Measurements from ENCODE around the gene DMXL2.
"Not testable (repeated sequence)": the region's sequence is repeated elsewhere in the genome, so short reads cannot be mapped to it uniquely, and the experiment has no call there.

Gene DMXL2

GRCh38 chr15:51475736-51476135, 146.8 kb downstream of the DMXL2 start:
- ATAC-seq, result no peak

- no peak for ATAC-seq
These were observed 152.1 kb downstream of the DMXL2 start for GRCh38 chr15:51470512-51470911.

DNA sequence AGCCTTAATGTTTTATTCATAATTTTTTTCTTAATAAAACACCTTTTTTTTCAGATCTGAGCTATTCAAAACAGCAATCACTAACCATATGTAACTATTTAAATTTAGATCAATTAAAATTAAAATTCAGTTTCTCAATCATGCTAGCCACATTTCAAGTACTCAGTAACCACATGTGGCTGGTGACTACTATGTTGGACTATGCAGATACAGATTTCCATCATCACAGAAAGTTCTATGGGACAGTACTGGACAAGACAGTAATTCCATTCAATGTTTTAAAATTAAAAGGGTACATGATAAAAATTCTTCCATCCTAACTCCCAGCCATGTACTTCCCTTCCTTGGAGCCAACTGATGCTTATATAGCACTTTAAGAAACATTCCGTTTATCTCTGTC, 161.8 kb downstream of the DMXL2 start:
- ATAC-seq, result no peak

DNA sequence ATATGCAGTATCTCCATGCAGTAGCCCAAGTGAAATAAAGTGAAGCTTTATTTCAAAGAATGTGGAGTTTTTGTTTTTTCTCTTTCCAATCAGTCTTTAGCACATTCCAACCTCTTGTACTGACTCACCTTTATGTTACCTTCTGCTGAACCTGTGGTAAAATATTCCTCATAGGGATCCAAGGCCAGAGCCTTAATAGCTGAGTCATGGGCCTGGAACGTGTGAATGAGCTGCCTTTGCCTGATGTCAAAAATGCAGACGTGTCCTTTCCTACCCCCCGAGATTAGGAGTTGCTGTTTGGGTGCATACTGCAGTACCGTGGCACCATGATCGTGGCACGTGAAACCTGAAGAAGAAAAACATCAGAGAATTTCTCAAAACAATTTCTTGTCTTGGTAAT, 172.6 kb downstream of the DMXL2 start:
- ATAC-seq, result no peak

DNA sequence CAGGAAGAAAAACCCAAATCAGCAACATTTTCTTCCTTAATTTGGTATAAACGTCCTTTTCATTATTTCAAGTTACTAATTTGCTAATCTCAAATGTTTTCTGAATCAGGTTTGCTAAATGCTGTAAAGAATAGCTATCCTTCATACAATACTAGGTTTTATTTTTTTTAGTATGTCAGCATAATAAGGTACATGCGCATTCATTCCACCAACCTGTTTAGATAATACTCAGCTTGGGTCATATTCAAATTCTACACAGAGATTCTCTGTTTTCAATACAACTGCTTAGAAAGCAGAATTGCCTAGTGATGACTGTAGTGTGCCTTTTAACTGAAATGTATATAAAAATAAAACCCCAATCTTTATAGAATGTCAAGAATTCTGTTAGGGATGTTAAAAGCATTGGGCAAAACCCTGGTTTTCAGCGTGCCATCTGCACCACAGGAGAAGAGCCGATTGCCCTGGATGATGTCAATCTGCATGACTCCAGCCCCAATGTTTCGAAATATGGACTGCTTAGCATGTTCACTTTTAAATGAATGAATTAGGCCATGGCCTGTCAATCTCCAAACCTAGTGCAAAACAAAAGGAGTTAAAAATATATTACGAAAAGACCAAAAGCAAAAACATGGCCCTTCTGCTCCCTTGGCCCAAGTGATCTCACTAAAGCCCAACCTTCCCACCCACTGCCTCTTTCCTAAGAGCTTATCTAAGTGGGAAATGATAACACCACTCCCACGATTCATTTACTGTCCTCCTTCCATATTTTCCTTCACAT, 173.8 kb downstream of the DMXL2 start:
- ATAC-seq, result no peak

GRCh38 chr15:51447855-51448621, 174.5 kb downstream of the DMXL2 start:
- ATAC-seq, result no peak

- not testable (repeated sequence) for ATAC-seq
These were observed 176.4 kb downstream of the DMXL2 start for GRCh38 chr15:51446029-51446744.

DNA sequence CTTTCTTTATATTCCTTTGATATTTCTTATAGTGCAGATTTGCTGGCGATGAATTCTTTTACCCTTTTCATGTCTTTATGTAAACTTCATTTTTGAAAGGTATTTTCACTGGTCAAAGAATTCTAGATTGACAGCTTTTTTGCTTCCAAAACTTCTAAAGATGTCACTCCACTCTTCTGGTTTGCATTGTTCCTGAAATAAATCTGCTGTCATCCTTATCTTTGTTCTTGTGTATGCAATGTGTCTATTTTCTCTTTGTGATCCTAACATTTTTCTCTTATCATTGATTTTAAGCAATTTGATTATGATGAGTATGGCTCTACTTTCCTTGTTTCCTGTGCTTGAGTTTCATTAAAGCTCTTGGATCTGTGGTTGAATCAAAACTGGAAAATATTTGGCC, 177.8 kb downstream of the DMXL2 start:
- no peak for ATAC-seq

GRCh38 chr15:51444112-51444511, 178.5 kb downstream of the DMXL2 start:
- no peak for ATAC-seq

DNA sequence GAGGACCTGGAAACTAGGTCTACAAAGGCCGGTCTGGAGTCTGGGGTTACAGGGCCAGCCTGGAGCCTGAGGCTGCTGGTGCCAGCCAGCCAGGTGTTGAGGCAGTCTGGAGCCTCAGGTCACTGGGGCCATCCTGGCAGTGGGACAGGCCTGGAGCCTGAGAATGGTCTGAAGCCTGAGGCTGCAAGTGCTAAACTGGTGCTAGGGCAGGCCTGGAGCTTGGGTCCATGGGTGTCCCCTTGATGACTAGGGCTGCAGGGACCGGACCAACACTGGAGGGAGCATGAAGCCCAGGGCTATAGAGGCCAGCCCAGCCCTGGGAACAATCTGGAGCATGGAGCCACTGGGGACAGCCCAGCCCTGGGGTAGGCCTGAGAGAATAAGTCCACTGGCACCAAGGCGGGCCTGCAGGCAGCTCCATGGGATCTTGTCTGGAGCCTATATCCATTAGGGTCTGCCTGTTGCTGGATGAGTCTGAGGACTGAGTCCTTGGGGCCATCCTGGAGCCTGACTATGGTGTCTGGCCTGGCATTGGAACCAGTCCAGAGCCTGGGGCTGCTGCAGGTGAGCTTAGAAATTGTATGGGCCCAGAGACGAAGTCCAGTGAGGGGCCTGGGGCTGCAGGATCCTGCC, 179.2 kb downstream of the DMXL2 start:
- ATAC-seq, result no peak

- ATAC-seq, result no peak
These were observed 184.0 kb downstream of the DMXL2 start for GRCh38 chr15:51438526-51438925.

DNA sequence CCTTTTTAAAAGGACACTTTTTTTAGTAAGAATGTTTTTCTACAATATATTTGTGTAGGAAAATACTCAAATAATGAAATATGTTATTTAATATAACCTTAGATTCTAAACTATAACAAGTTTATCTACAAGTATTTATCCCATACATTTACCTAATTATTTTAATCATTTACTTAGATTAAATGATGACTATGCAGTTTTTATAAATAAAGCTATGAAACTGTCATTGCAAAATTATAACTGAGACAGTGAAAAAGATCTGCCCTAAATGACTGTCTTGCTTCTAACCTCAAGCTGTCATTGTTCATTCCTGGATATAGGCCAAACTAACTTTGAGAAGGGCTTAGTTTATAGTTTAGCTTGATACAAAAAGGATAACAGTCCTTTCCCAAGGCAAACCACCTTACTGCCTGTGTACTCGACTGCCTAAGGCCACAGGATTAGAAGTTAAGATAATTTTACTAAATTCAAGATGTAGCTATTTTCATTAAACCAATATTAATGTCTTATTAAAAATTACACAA, 197.0 kb downstream of the DMXL2 start:
- no peak for ATAC-seq

DNA sequence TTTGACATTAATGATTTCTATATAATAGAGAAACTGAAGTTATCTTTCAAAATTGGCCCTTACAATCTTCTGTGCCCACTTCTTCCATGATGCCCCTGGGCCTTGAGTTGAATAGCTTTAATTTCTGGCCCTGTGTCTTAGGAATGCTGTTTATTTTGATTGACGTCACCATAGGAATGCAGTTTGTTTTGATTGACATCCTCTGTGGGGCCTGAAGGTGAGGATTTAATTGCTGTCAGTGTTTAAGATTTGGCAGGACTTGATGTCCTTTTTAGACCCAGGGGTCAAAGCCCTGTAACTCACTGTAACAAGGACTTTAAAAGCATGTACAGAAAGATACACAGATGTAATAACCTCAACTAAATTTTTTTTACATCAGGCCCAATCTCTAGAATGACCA, 197.8 kb downstream of the DMXL2 start:
- ATAC-seq, result no peak

- not testable (repeated sequence) for ATAC-seq
These were observed 199.5 kb downstream of the DMXL2 start for GRCh38 chr15:51423040-51423439.

DNA sequence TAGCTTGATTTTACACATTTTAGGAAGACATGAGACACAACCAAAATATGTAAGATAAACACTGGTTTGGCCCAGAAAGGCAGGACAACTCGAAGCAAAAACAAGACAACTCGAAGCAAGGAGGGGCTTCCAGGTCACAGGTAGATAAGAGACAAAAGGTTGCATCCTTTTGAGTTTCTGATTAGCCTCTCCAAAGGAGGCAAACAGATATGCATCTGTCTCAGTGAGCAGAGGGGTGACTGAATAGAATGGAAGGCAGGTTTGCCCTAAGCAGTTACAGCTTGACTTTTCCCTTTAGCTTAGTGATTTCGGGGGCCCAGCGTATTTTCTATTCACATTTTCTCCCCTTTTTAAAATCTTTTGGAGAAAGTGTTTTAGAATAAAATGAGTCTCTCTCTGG, 206.4 kb downstream of the DMXL2 start:
- ATAC-seq, result no peak

DNA sequence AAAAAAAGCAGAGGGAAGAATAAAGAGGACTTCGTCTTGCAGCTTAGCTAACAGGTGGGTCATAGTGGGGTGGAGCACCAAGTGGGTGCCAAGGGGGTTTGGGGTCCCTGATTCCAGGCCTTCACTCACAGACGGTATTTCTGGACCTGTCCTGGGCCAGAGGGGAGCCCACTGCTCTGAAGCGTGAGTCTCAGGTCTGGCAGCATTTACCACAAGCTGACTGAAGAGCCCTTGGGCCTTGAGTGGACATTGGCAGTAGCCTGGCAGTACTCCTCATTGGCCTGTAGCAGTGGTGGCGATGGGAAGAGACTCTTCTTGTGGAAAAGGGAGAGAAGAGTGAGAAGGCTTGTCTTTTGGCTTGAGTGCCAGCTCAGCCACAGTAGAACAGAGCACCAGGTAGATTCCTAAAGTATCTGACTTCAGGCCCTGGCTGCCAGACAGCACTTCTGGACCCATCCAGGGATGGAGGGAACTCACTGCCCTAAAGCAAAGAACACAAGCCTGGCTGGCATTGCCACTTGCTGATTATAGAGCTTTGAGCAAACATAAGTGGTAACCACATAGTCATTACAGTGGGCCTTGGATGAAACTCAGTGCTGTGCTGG, 208.2 kb downstream of the DMXL2 start:
- no peak for ATAC-seq

- no peak for ATAC-seq
These were observed 216.7 kb downstream of the DMXL2 start for GRCh38 chr15:51405693-51406523.

DNA sequence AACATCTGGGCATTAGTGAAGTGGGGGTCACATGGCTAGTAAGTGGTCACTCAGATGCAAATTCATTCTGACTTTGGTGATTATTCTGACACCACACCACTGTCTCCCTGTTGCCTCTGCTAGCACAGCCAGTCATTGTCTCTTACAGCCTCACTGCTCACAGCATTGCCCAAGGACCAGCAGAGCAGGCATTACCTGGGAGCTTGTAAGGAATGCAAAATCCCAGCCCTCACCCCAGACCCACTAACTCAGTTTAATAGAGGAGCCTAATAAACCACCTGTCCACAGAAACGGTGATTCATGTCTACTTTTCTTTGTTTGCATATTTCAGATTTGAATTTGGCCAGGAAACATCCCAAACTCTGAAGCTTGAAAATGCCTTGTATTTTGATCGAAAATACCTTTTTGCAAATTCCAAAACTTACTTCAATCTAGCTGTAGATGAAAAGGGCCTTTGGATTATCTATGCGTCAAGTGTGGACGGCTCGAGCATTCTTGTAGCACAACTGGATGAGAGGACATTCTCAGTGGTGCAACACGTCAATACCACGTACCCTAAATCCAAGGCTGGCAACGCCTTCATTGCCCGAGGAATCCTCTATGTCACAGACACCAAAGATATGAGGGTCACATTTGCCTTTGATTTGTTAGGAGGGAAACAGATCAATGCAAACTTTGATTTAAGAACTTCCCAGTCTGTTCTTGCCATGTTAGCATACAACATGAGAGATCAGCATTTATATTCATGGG, 218.4 kb downstream of the DMXL2 start:
- no peak for ATAC-seq

DNA sequence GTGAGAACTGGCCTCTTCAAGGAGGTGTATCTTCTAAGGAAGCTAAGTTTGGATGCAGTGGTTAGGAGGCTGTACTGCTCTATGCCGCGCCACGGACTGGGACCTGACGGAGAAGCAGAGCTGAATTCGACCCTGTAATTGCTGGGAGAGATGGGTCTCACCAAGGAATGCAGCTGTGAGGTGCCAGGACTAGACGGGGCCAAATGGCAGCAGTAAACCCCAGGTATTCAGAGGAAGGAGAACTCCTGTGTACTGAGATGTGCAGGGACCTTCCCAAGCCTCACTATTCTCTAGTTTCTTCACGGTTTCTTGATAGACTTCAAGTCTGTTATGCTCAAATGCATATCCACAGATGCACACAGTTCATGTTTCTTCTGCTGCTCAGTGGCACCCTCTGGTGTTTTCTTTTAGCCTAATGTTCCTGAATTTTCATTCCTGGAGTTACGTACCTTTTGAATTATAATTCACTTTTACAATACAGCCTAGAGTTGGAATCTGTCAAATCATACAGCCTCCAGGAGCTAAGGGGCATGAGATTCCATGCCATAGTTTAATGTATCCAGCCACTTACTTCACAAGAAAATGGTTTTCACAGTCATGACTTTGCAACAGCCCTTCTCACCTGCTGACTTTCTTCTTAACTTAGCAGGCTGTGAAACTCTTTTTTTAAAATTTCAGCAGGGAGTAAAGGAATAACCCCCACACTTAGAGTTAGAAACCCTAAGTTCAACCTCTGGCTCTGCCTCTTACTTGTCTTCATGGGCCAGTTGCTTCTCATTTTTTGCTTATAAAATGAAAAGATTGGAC, 219.3 kb downstream of the DMXL2 start:
- no peak for ATAC-seq

Data from activated CD4-positive, CD25-positive, alpha-beta regulatory T cell treated with anti-CD3 and anti-CD28 coated beads, Interleukin-2, amount 50 U/mL, for 24 hours (primary cell).